GM19099 (cell line): ENCODE measurements around the gene MMRN1.

Experiments
- POLR2A ChIP-seq: IDR thresholded peaks from 3 replicates; pipeline ENCODE4 v1.6.1; 2011; ENCODE audit warnings: low read depth; ENCODE audit not compliant: insufficient read length; ENCODE audit errors: extremely low read depth

MMRN1 gene, protein sequence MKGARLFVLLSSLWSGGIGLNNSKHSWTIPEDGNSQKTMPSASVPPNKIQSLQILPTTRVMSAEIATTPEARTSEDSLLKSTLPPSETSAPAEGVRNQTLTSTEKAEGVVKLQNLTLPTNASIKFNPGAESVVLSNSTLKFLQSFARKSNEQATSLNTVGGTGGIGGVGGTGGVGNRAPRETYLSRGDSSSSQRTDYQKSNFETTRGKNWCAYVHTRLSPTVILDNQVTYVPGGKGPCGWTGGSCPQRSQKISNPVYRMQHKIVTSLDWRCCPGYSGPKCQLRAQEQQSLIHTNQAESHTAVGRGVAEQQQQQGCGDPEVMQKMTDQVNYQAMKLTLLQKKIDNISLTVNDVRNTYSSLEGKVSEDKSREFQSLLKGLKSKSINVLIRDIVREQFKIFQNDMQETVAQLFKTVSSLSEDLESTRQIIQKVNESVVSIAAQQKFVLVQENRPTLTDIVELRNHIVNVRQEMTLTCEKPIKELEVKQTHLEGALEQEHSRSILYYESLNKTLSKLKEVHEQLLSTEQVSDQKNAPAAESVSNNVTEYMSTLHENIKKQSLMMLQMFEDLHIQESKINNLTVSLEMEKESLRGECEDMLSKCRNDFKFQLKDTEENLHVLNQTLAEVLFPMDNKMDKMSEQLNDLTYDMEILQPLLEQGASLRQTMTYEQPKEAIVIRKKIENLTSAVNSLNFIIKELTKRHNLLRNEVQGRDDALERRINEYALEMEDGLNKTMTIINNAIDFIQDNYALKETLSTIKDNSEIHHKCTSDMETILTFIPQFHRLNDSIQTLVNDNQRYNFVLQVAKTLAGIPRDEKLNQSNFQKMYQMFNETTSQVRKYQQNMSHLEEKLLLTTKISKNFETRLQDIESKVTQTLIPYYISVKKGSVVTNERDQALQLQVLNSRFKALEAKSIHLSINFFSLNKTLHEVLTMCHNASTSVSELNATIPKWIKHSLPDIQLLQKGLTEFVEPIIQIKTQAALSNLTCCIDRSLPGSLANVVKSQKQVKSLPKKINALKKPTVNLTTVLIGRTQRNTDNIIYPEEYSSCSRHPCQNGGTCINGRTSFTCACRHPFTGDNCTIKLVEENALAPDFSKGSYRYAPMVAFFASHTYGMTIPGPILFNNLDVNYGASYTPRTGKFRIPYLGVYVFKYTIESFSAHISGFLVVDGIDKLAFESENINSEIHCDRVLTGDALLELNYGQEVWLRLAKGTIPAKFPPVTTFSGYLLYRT

DNA sequence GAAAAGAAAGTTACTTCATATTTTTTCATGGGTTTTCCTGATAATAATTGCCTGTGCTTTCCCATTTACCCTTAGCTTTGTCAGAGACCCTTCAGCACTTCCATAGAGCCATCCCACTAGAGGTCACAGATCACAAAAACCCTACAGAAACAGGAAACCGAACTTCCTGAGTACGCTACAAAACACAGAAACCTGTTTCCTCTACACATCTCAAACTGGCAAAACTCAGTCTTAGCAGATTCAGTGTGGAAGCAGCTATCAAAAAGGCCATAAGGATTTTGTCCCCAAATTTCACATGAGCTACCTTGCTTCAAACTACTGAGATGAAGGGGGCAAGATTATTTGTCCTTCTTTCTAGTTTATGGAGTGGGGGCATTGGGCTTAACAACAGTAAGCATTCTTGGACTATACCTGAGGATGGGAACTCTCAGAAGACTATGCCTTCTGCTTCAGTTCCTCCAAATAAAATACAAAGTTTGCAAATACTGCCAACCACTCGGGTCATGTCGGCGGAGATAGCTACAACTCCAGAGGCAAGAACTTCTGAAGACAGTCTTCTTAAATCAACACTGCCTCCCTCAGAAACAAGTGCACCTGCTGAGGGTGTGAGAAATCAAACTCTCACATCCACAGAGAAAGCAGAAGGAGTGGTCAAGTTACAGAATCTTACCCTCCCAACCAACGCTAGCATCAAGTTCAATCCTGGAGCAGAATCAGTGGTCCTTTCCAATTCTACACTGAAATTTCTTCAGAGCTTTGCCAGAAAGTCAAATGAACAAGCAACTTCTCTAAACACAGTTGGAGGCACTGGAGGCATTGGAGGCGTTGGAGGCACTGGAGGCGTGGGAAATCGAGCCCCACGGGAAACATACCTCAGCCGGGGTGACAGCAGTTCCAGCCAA lies at the start of gene MMRN1:
Gene MMRN1 (plus strand): TSS at position 206 of the 902 bp plus-strand sequence. CDS start 118 bp downstream, at position 324.
- TF ChIP-seq POLR2A = no peak

DNA sequence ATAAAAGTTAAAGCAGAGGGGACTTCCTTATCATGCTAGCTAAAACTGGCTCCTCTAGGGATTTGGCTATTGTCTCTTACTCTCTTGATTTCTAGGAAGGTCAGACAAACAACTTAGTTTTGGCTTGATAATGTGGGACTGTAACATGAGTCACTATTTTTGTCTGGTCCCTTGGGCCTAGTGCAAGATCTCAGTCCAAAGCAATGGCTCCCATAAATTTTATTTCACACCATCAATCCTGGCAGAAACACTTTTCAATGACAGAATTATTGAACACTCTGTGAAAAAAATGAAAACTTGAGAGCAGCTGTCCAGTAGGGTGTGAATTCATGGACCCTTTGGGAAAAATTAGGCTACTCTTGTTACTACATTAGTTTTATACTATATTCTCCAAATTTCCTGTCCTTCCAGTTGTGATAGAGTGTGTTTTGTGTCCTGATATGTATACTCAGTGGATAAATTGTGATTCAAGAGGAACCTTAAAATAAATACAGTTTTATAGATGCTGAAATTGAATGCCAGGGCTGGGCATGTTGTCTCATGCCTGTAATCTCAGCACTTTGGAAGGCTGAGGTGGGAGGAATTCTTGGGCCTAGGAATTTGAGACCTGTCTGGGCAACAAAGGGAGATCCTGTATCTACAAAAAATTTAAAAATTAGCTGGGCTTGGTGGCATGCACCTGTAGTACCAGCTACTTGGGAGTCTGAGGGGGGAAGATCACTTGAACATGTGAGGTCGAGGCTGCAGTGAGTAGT lies 46.9 kb upstream of the MMRN1 start:
- TF ChIP-seq POLR2A = no peak

DNA sequence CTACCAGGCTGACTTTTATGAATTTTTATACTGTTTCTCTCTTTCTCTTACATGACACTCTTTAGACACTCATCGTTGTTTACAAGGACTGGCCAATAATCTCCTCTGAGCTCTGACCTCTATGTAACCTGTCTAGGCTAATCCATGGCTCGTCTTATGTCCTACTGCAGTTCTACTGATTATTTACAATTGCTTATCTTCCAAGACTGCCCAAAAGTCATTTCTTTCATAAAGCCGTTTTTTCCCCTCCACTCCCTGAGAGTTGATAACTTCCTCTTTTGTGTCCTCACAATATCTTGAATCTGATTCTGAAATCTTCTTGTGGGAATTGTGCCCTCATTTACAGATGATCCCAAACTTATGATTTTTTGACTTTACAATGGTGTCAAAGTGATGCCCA lies 39.4 kb upstream of the MMRN1 start:
- TF ChIP-seq POLR2A = no peak

DNA sequence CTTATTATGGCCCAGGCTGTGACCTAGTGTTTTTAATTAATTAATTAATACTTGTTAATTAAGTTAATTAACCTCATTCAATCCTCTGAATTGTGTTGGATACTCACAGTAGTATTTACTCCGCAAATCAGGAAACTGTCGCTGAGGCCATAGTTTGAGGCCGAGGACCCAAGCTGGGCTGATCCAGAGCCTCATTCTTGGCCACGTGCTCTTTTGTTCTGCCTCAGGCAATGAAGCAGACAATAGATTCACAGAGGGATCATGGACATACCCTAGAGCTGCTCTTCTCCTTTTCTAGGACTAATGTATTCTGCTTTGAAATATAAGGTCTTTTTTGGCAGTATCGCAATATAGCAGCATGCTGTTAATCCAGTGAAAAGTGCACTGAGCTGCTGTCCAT lies 33.7 kb upstream of the MMRN1 start:
- no peak for TF ChIP-seq POLR2A

DNA sequence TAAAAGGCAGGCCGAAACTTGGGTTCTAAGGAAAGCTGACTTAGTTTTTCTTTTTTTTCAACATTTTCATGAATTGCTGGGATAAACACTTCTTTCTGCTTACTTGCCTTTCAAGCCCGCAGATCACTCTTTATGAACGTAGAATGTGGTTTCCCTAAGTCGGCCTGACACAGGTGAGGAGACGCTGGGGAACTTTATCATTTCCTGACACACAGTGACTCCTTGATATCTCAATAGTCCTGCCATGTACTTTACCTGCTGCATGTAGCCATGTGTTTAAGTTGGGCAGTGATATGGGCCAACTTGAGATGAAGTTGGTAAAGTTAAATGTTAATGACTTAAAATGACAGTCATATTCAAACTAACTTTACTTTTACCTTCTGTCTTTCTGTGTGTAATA lies 31.1 kb upstream of the MMRN1 start:
- TF ChIP-seq POLR2A = no peak

DNA sequence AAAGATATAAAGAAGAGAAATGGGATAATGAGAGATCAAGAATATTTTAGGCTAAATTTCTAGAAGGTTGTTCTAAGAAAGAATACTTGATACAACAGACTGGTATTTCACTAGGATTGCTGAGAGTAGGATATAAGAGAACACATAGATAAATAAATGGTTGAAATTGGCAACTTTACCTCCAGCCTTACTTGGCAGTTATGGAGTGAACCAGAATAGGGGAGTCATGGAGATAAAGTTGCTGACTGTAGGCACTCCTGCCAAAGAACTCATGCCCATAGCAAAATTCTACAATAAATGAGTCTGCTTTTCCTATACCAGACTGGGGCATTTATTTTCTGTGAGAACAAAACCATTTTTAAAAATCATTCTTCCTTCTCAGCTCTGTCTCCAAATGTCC lies 26.4 kb upstream of the MMRN1 start:
- no peak for TF ChIP-seq POLR2A

DNA sequence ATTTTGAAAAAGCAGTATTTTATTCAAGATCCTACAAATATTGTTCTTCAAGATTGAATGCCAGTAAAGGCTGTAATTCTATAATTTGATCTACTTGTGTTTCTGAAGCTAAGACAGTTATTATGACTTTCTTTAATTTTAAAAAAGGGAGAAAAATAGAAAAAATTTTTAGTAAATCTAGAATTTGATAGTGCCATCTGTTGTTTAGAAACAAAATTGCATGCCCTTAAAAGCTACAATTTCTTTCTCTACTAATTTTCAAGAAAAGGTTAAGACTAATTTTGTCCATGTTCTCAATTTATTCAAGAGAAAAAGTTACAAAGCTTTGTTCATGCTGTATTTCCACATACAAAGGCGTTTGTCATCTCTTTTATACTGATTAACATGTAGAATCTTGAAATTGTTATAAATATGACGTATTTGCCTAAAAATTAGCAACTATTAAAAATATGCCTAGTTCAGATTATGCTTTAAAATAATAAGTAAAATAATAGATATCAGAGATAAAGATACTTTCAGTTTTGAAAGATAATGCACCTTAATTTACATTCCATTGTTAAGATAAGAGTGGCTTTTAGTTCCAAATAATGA lies 25.6 kb upstream of the MMRN1 start:
- TF ChIP-seq POLR2A = no peak

DNA sequence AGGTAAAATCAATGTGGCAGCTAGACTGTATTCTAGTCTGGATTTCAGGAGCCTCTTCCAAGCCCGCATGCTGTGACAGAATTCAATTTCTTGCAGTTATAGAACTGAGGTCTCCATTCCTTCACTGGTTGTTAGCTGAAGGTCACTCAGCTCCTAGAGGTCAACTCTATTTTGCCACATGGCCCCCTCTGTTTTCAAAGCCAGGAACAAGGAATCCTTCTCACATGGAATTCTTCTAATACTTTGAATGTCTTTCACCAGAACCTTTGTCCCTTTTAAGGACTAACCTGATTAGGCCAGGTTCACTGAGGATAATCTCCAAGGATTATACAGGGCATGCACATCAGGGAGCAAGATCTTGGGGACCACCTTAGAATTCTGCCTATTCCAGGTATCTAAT lies 23.4 kb upstream of the MMRN1 start:
- no peak for TF ChIP-seq POLR2A

DNA sequence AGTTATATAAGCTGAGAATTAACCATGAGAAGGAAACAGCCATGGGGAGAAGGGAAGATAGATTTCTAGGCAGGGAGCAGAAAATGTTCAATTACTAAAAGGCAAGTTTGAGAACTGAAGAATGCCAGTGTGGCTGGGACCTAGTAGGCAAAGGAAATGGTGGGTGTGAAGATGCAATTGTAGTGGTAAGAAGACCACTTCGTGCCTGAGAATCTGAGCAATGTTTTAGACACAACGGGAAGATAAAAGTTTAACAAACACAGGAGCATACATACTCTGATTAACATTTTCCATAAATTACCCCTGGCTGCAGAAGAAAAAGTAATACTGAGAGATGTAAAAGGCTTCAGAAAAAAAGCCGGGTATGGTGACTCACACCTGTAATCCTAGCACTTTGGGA lies 18.1 kb upstream of the MMRN1 start:
- TF ChIP-seq POLR2A = no peak

DNA sequence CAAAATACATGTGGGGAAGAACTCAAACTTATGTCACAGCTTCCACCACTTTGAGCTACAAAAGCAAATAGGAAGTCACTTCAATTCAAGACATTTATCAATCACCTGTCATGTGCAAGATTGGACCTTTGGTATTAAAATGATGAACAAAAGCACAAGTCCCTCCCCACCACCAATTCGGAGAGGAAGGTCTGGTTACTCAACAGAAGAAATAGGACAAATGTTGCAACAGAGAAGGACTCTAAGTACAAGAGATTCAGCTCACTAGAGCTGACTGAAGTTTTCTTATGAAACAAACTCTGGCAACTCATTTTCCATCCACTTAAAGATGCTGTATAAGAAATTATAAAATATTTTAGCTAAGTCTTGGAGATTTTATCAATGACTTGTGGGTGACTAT lies 16.0 kb upstream of the MMRN1 start:
- no peak for TF ChIP-seq POLR2A

DNA sequence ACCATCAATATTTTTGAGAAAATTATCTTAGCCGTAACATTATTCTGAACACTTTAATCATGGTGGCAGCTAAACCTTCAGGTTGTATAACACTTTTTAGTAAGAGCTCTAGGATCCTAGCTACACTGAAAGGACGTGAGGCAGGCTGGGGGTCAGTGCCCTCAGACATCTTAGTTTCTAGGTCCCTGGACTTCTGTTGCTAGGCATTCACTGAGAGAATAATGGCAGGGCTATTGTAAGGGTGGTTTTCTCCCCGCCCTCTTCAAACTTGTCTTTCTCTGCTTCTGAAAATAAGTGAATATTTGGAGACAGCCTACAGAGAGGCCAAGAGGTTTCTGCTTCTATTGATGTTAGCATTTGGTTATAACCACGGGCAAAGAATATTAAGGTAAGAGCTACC lies 15.4 kb upstream of the MMRN1 start:
- no peak for TF ChIP-seq POLR2A

DNA sequence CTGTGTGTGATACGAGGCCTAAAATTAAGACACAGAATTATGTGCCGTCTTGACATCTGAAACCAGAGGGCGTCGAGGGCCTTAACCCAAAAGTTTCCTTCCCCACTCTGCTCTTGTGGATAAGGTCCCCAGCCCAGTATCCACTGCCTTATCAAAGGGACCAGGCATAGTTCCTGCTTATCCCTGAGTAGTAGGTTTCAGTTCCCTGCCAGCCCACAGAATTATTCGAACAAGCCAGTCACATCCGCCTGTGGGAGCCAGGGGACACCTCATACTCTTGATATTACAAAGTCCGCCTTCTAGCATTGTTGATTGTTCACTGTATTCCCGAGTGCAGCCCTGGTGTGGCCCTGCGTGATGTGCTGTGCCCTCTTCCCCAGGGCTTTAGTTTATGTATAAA lies 5.4 kb upstream of the MMRN1 start:
- no peak for TF ChIP-seq POLR2A

DNA sequence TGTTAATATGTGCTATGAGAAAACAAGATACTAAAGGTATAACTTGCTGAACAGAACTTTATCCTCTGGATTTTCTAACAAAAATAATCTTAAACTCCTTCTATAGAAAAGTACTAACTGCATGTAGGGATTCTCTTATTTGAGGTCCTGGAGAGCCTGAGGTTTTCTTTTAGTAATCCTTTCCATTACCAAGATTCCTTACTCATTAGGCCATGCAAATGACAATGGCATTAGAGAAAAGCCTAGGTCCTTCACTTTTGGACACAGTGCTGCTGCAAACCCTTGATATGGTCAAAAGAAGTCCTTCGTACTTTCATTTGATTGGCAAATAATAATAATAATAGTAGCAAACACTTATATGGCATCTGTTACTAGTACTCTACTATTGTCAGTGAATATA lies 3.2 kb downstream of the MMRN1 start:
- no peak for TF ChIP-seq POLR2A

DNA sequence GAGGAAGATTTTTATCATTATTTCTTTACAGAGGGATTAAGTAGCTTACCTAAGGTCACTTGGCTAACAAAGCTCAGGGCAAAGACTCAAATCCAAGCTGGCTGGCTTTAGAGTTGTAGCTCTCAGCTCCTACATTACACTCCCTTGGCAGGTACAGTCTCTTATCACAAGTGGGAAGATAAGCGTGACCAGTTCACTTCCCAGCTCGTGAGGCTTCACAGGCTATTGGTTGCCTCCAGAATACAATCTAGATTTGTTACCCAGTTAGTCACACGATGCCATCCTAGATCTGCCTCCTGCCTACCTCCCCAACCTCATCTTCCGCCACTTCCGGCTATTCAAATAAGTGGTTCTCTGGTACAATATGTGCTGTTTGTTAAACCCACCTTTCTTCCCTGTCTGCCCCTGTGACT lies 3.7 kb downstream of the MMRN1 start:
- TF ChIP-seq POLR2A = no peak

DNA sequence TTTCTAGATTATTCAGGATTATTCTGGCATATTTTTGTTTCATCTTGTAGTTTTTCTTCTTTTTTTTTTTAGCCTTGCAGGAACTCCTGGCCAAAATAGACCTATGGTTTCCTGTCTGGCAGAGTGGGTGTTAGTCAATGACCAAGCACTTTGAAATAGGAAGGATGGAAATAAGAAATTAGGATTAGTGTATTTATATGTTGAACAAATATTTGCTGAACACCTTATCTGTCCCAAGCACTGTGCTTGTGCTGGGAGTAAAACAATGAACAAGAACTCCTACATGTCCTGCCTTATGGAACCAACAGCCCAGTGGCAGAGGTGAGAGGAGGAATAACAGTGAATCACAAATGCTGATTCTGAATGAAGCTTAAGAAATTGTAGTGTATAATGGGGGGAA lies 4.5 kb downstream of the MMRN1 start:
- TF ChIP-seq POLR2A = no peak
